HCT116 (cell line): ENCODE data around the gene B4GALNT3. TPM values are rescaled to one million over a fixed set of nuclear protein-coding genes. Genes with fewer than 3 reads are reported as not detected.

Source experiments
- ATAC-seq: fragments of 200-7000 bp; cut with Tn5 transposase; 2 replicates; pipeline ENCODE4 v1.9.1; 2020; ENCODE audit warnings: mild to moderate bottlenecking, moderate library complexity
- BruUV-seq: library from RNA; stranded (reverse); fragments of 400-500 nt; replicated peaks from 2 replicates; lab custom pipeline; 2021; lab: Mats Ljungman, UMichigan
- CTCF ChIA-PET: fragments of 300-600 bp; sonication (Branson Sonifier 250); formaldehyde crosslinking; loops from one replicate; lab custom pipeline; 2021; ENCODE audit warnings: antibody characterized with exemption; lab: Charles Lee
- POLR2A ChIA-PET: fragments of 300-600, 350-600 bp; sonication (Branson Sonifier 250); formaldehyde crosslinking; loops from one replicate; lab custom pipeline; 2021; ENCODE audit warnings: antibody characterized with exemption; lab: Charles Lee
- RAD21 ChIA-PET, 2 experiments: fragments of 300-600 bp; sonication (Branson Sonifier 250); formaldehyde crosslinking; loops; one replicate each; lab custom pipeline; 2023; ENCODE audit warnings: low total read pairs in 2 of 2; ENCODE audit not compliant: uncharacterized antibody in 2 of 2, unreplicated experiment in 2 of 2, low non-redundant PET in 1 of 2; lab: Charles Lee
- DNase-seq: peaks from one replicate; pipeline ENCODE4 v3.0.0-alpha.2; 2010; ENCODE audit warnings: low read depth, low spot score
- H2AFZ ChIP-seq: fragments of 200-600 bp; shearing (Covaris generic), sonication (generic); 2 replicates; pipeline ENCODE4 v1.6.1; 2017; ENCODE audit warnings: low read depth, mixed run types, mixed read lengths, antibody characterized with exemption, low read length; ENCODE audit not compliant: poor library complexity, severe bottlenecking
- H3K27ac ChIP-seq: 2 replicates; pipeline ENCODE4 v1.5.1; 2012; ENCODE audit warnings: low read depth, low read length
- H3K27me3 ChIP-seq: fragments of 200-600 bp; sonication (generic); 2 replicates; pipeline ENCODE4 v1.6.1; 2016; ENCODE audit warnings: mixed run types, low read length, mixed read lengths; ENCODE audit not compliant: insufficient read depth
- H3K36me3 ChIP-seq, 2 experiments: fragments of 200-500 bp in 1 of 2; fragments of 200-600 bp in 1 of 2; sonication (Bioruptor generic) in 1 of 2; sonication (generic) in 1 of 2; 2 replicates each; pipeline versions ENCODE4 v1.5.1 to v1.6.1; 2014 to 2016; ENCODE audit warnings: low read length in 2 of 2, inconsistent platforms in 1 of 2, mixed read lengths in 1 of 2, mixed run types in 1 of 2; ENCODE audit not compliant: insufficient read depth in 2 of 2, control insufficient read depth in 1 of 2
- H3K4me1 ChIP-seq, 2 experiments: fragments of 200-600 bp in 1 of 2; sonication (generic) in 1 of 2; 2 replicates each; pipeline versions ENCODE4 v1.5.1 to v1.6.1; 2012 to 2017; ENCODE audit warnings: low read length in 2 of 2, inconsistent platforms in 1 of 2, mild to moderate bottlenecking in 1 of 2, mixed read lengths in 1 of 2, mixed run types in 1 of 2, moderate library complexity in 1 of 2; ENCODE audit not compliant: insufficient read depth in 2 of 2, control insufficient read depth in 1 of 2
- H3K4me2 ChIP-seq: fragments of 200-600 bp; sonication (generic); 2 replicates; pipeline ENCODE4 v1.6.1; 2017; ENCODE audit warnings: mixed run types, low read length, mixed read lengths
- H3K4me3 ChIP-seq, 2 experiments: fragments of 200-600 bp in 1 of 2; sonication (generic) in 1 of 2; replicated peaks in 1 of 2; 2 replicates each; pipeline ENCODE4 v1.5.1; 2011 to 2016; ENCODE audit warnings: low read length in 2 of 2, control low read depth in 1 of 2, low read depth in 1 of 2, mild to moderate bottlenecking in 1 of 2, mixed read lengths in 1 of 2, mixed run types in 1 of 2
- H3K79me2 ChIP-seq: fragments of 200-600 bp; sonication (generic); 2 replicates; pipeline ENCODE4 v1.6.1; 2017; ENCODE audit warnings: mild to moderate bottlenecking, mixed run types, low read length, moderate library complexity, mixed read lengths; ENCODE audit not compliant: insufficient read depth
- H3K9ac ChIP-seq: fragments of 200-600 bp; sonication (generic); 2 replicates; pipeline ENCODE4 v1.6.1; 2016; ENCODE audit warnings: low read length, mixed read lengths
- H3K9me2 ChIP-seq: fragments of 200-600 bp; sonication (generic), shearing (Covaris generic); 2 replicates; pipeline ENCODE4 v1.6.1; 2017; ENCODE audit warnings: mixed run types, mild to moderate bottlenecking, moderate library complexity; ENCODE audit not compliant: insufficient read depth
- H3K9me3 ChIP-seq, 2 experiments: fragments of 200-500 bp in 1 of 2; fragments of 200-600 bp in 1 of 2; sonication (Bioruptor generic) in 1 of 2; sonication (generic) in 1 of 2; 2 replicates each; pipeline ENCODE4 v1.6.1; 2014 to 2017; ENCODE audit warnings: low read length in 2 of 2, mixed read lengths in 2 of 2, inconsistent platforms in 1 of 2, low read depth in 1 of 2, mild to moderate bottlenecking in 1 of 2, mixed run types in 1 of 2, moderate library complexity in 1 of 2; ENCODE audit not compliant: control insufficient read depth in 1 of 2, insufficient read depth in 1 of 2
- H4K20me1 ChIP-seq: fragments of 200-600 bp; sonication (generic), shearing (Covaris generic); 2 replicates; pipeline ENCODE4 v1.6.1; 2017; ENCODE audit warnings: mixed run types, mild to moderate bottlenecking, moderate library complexity; ENCODE audit not compliant: insufficient read depth
- ATF3 ChIP-seq: IDR thresholded peaks from 2 replicates; pipeline ENCODE4 v1.6.1; 2012
- CBX3 ChIP-seq: IDR thresholded peaks from 2 replicates; pipeline ENCODE4 v1.6.1; 2012; ENCODE audit warnings: low read depth
- CEBPB ChIP-seq: IDR thresholded peaks from 2 replicates; pipeline ENCODE4 v1.6.1; 2012; ENCODE audit warnings: low read depth
- CTCF ChIP-seq, 3 experiments: fragments of 200-600 bp in 1 of 3; sonication (generic) in 1 of 3; IDR thresholded peaks in 2 of 3; conservative IDR thresholded peaks in 1 of 3; 2 replicates each; pipeline ENCODE4 v1.5.1; 2012 to 2017; ENCODE audit warnings: low read depth in 2 of 3, low read length in 2 of 3, antibody characterized with exemption in 1 of 3, borderline replicate concordance in 1 of 3, control low read depth in 1 of 3, mild to moderate bottlenecking in 1 of 3, mixed read lengths in 1 of 3, mixed run types in 1 of 3, moderate library complexity in 1 of 3; ENCODE audit not compliant: insufficient read depth in 1 of 3
- EZH2 ChIP-seq: fragments of 200-600 bp; sonication (generic); IDR thresholded peaks from 2 replicates; pipeline ENCODE4 v1.6.1; 2017; ENCODE audit warnings: antibody characterized with exemption, mixed run types
- EZH2phosphoT487 ChIP-seq: fragments of 200-600 bp; IDR thresholded peaks from 2 replicates; pipeline ENCODE4 v1.6.1; 2018; ENCODE audit warnings: antibody characterized with exemption, borderline replicate concordance
- FOSL1 ChIP-seq: IDR thresholded peaks from 2 replicates; pipeline ENCODE4 v1.6.1; 2012; ENCODE audit warnings: low read depth
- JUND ChIP-seq: IDR thresholded peaks from 2 replicates; pipeline ENCODE4 v1.6.1; 2012
- POLR2AphosphoS5 ChIP-seq: IDR thresholded peaks from 2 replicates; pipeline ENCODE4 v1.6.1; 2011; ENCODE audit warnings: mild to moderate bottlenecking, low read depth, low read length, moderate library complexity
- SIN3A ChIP-seq: IDR thresholded peaks from 2 replicates; pipeline ENCODE4 v1.6.1; 2012; ENCODE audit warnings: low read depth
- SP1 ChIP-seq: IDR thresholded peaks from 2 replicates; pipeline ENCODE4 v1.6.1; 2012; ENCODE audit warnings: low read depth
- SRF ChIP-seq: IDR thresholded peaks from 2 replicates; pipeline ENCODE4 v1.6.1; 2012; ENCODE audit warnings: low read depth
- TCF7L2 ChIP-seq: IDR thresholded peaks from 2 replicates; pipeline ENCODE4 v1.7.0; 2011; ENCODE audit warnings: borderline replicate concordance, inconsistent platforms; ENCODE audit not compliant: insufficient read depth, insufficient read length; ENCODE audit errors: extremely low read depth
- YY1 ChIP-seq: IDR thresholded peaks from 2 replicates; pipeline ENCODE4 v1.6.1; 2011; ENCODE audit warnings: low read length, low read depth, moderate library complexity, mild to moderate bottlenecking; ENCODE audit not compliant: insufficient replicate concordance; ENCODE audit errors: extremely low read depth
- ZFX ChIP-seq: fragments of 450-650 bp; IDR thresholded peaks from 2 replicates; pipeline ENCODE4 v1.6.1; 2017
- intact Hi-C: fragments of 100-400 bp; cut with micrococcal nuclease; formaldehyde crosslinking; loops from 2 replicates; pipeline ENCODE4 v1.10.0; 2022
- total RNA-seq: library from RNA; stranded (reverse); gene quantifications from one replicate; pipeline ENCODE4 v1.2.1, GENCODE V29; 2021; ENCODE audit not compliant: unreplicated experiment
- TF ChIP-seq, protein P1 (sequence below): IDR thresholded peaks from 2 replicates; pipeline ENCODE4 v1.6.1; 2012

Gene B4GALNT3
- total RNA-seq, 1 experiment from 2014 or later = 18.2 TPM

DNA sequence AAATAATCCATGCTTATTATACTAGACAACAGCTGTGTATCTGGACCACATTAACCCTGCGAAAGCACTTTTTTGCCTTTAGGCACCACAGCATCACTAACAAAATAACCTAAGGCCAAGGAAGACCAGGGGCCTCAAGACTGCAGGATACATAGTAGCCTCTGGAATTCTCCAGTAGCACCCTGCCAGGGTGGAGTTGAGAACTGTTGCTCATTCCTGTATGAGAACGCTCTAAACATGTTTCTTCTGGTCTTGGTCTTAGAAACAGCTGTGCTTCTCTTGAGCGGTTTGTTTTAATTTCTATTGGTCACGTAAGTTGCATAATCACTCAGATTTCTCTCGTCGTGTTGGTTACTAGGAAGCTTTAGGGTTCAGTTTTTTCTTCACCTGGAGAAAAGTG lies 7.9 kb downstream of the B4GALNT3 start:
- no TSS peak for BruUV-seq
- Histone ChIP-seq H3K9me3 (no peaks in the 10 kb centered on the region), H3K36me3 (no peaks in the 10 kb centered on the region), H3K4me3 (no peak overlapping the region), H3K9ac (no peak overlapping the region), H3K27me3 (no peaks in the 10 kb centered on the region), H3K79me2 (no peaks in the 10 kb centered on the region), H3K4me1 (peaks cover 37 to 39% of the 10 kb centered on the region in 2 experiments), H3K9me2 (no peaks in the 10 kb centered on the region), H3K27ac (no peak overlapping the region), H4K20me1 (no peaks in the 10 kb centered on the region), H2AFZ (no peak overlapping the region), H3K4me2 (no peak overlapping the region)
- no peak for DNase-seq
- TF ChIP-seq YY1 = no peak
- TF ChIP-seq ATF3 = no peak
- TF ChIP-seq, protein P1, sequence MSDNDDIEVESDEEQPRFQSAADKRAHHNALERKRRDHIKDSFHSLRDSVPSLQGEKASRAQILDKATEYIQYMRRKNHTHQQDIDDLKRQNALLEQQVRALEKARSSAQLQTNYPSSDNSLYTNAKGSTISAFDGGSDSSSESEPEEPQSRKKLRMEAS = no peak
- no peak for TF ChIP-seq POLR2AphosphoS5
- no peak for TF ChIP-seq EZH2phosphoT487
- no peak for TF ChIP-seq JUND
- TF ChIP-seq CBX3 = no peak
- TF ChIP-seq SP1 = no peak
- no peak for TF ChIP-seq FOSL1
- no peak for TF ChIP-seq SIN3A
- no peak for TF ChIP-seq CEBPB
- no peak for TF ChIP-seq CTCF (IDR thresholded peaks at IDR 0.05 in 2 of 3, conservative IDR thresholded peaks at IDR 0.05 in 1 of 3; ENCODE audit: borderline replicate concordance in 1 of 3, insufficient read depth in 1 of 3, low read depth in 2 of 3, low read length in 2 of 3)
- TF ChIP-seq EZH2 = no peak
- TF ChIP-seq ZFX = no peak
- no peak for TF ChIP-seq TCF7L2
- no peak for TF ChIP-seq SRF
- ChIA-PET RAD21 (no interaction called here), POLR2A (no interaction called here), CTCF (no interaction called here)
- ATAC-seq = no peak
- intact Hi-C loops = no loop called here
